ENCODE measurements around the gene SKAP1.
A peak's percentile ranks its signal among the peaks of the same experiment; 100 is the strongest.

Gene SKAP1

GRCh38 chr17:48144976-48145798 lies 284.8 kb downstream of the SKAP1 start:
- no peak for DNase-seq (ENCODE audit: low spot score)

GRCh38 chr17:48144231-48144630 lies 285.8 kb downstream of the SKAP1 start:
- no peak for DNase-seq (ENCODE audit: low spot score)

DNA sequence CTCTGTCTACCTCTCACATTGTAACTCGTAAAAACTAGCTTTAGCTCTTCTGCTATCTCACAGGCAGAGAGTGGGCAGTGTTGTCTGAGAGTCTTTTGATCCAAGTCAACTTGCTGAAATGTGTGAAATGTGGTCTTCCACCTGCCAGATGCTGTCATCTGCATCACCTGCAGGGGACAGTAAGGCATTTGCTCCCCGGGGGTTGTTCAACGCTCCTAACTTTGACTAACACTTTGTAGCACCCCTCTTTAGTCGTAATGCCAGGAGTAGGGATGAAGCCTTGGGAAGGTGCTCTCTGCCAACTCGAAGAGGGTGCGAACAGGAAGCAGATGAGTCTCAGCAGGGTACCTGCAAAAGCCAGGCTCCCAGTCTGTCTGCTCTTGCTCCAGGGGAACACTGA lies 286.4 kb downstream of the SKAP1 start:
- no peak for DNase-seq (ENCODE audit: low spot score)

GRCh38 chr17:48139944-48140343 lies 290.1 kb downstream of the SKAP1 start:
- DNase-seq (ENCODE audit: low spot score), result no peak

- DNase-seq (ENCODE audit: low spot score), result no peak
These were observed 292.4 kb downstream of the SKAP1 start for GRCh38 chr17:48137656-48138055.

GRCh38 chr17:48134912-48135480 lies 295.0 kb downstream of the SKAP1 start:
- no peak for DNase-seq (ENCODE audit: low spot score)

- DNase-seq (ENCODE audit: low spot score), result no peak
These were observed 297.6 kb downstream of the SKAP1 start for GRCh38 chr17:48132385-48132784.

DNA sequence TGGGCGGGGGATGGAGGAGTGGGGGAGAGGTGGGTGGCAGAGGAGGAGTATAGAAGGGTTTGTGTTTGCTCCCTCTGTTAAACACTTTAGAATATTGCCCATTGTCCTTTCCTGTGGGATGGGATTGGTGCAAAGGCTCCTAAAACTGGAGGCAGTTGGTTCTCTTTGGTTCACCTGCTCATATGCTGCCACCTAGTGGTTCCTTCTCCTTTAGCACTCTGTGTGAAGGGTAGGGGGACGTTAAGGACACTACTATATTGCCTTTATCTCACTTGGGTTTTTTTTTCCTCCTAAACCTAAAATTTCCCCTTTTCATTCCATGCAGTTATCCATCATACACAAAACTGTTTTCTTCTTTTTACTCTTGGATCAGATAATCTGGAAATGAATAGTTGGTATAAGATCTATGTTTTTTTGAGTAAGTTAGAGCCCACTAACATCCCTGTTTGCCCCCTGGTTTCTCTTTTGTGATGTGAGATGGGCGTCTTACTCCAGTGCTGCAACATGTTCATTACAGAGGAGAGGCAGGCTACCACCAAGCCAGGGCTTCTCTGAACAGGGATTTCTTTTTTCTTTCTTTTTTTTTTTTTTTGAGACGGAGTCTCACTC lies 298.7 kb downstream of the SKAP1 start:
- DNase-seq (ENCODE audit: low spot score), result peak; percentile 54

DNA sequence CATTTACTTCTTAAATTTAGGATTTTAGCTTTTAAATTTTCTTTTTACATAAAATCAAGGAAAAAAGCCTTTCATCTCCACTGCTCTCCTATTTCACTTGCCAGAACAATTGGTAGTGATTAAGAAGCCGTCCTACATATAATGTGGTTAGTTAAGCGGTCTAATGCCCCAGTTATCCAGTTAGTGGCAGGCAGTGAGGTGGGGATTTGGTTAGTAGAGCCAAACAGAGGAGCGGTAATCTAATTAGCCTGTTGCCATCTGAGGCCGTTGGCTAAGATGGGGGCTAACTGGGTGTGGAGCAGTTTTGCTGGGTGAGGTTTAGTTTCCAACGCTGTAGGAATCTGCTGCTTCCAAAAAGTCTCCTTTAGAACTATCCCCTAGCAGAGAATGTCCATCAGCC lies 300.0 kb downstream of the SKAP1 start:
- no peak for DNase-seq (ENCODE audit: low spot score)

- no peak for DNase-seq (ENCODE audit: low spot score)
These were observed 301.6 kb downstream of the SKAP1 start for GRCh38 chr17:48128400-48128799.

GRCh38 chr17:48127371-48128051 lies 302.5 kb downstream of the SKAP1 start:
- DNase-seq (ENCODE audit: low spot score), result no peak

GRCh38 chr17:48126532-48126850 lies 303.5 kb downstream of the SKAP1 start:
- no peak for DNase-seq (ENCODE audit: low spot score)

DNA sequence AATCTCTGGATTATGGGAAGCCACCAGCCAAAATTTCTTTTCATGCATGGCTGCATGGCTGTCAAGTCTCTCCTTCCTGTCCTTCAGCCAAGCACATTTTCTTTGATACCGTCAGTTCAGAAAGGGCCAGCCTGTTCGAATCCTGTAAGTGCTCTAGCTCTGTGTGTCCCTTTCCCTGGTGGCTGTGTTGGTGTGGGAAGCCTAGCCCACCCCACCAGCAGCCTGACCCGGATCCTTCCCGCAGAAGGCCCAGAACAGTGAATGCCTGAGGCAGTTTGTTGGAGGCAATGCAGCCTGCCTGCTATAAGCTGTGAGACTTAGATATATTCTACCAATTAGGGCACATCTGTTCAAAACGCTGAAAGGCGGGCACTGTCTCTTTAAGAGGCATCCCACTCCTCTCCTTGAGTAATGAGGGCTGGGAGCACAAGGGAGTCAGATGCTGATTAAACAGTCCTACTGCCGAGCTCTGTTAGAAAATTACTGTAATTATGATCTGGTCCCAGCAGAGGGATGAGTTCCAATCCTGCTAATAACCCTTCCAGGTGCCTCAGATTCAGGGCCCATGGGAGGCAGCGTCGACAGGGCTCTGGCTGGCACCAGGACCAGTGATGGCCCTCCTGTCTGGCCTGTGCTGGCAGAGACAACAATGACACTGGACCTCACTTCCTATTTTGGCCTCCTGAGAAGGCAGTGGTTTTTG lies 304.0 kb downstream of the SKAP1 start:
- DNase-seq (ENCODE audit: low spot score), result no peak

- DNase-seq (ENCODE audit: low spot score), result no peak
These were observed 306.1 kb downstream of the SKAP1 start for GRCh38 chr17:48123776-48124388.

GRCh38 chr17:48123111-48123510 lies 306.9 kb downstream of the SKAP1 start:
- DNase-seq (ENCODE audit: low spot score), result no peak

DNA sequence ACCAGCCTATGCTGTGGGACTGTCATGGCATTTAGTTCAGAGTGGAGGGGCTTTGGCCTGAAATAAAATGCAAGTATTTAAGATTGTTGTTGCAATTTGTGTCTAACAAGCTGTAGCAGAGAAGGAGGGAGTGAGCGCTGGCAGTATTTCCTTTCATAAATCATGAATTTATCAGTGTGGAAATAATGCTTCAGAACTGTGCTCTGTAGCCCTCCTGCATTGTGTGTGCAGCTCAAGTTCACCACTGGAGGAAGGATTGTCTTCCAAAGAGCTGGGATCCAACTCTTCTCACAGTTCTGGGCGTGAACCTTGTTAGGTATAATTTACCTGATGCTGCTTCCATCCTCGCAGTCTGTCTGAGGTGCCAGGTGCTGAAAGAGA lies 307.4 kb downstream of the SKAP1 start:
- no peak for DNase-seq (ENCODE audit: low spot score)

- no peak for DNase-seq (ENCODE audit: low spot score)
These were observed 307.9 kb downstream of the SKAP1 start for GRCh38 chr17:48121923-48122664.

DNA sequence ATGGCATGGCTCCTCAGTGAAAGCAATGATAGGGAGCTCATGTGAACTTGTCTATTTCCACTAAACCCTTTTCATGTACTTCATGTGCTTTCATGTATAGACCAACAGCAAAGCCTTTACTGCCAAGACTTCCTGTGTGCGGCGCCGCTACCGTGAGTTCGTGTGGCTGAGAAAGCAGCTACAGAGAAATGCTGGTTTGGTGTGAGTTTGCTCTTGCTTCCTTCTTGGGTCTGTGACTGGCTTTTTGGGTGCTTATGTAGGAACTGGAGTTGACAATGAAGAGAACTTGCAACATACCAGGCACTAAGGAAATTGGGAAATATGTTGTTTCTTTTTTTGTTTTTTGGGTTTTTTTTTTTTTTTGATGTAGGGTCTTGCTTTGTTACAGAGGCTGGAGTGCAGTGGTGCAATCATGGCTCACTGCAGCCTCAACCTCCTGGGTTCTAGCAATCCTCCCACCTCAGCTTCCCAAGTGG lies 316.8 kb downstream of the SKAP1 start:
- DNase-seq (ENCODE audit: low spot score), result no peak

DNA sequence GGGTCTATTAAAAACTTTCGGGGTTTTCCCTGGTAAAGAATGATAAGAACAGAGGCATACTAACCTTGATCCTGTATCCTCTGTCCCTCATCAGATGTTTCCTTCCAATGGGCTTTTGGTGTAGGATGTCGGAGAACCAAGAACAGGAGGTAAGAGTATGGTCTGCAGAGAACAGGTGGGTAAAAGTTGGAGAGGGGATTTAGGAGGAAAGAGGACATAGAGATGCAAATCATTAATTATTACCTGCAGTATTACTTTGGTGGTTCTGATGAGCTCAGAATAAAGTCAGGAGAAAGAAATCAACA lies 318.1 kb downstream of the SKAP1 start:
- DNase-seq (ENCODE audit: low spot score), result no peak

GRCh38 chr17:48110761-48111160 lies 319.3 kb downstream of the SKAP1 start:
- DNase-seq (ENCODE audit: low spot score), result no peak

All from COLO829 (cell line).